K562 (cell line): Measurements from ENCODE around the gene GALNS. TPM values are rescaled to one million over a fixed set of nuclear protein-coding genes. Genes with fewer than 3 reads are reported as not detected.

Experiments
- ATAC-seq: fragments of 200-7000 bp; cut with Tn5 transposase; 3 replicates; pipeline ENCODE4 v1.9.1; 2020; ENCODE audit warnings: moderate library complexity
- BruUV-seq: library from RNA; stranded (reverse); fragments of 400-500 nt; replicated peaks from 2 replicates; lab custom pipeline; 2021; lab: Mats Ljungman, UMichigan
- CTCF ChIA-PET: fragments of 300-600 bp; formaldehyde crosslinking; extraction: SDS; loops from one replicate; lab custom pipeline; 2021; ENCODE audit warnings: low intra/inter-chr PET ratio; lab: Yijun Ruan, JAX
- POLR2A ChIA-PET: fragments of 300-600, 350-650 bp; sonication (Branson Sonifier 250); formaldehyde crosslinking; extraction: SDS; loops from one replicate; lab custom pipeline; 2021; ENCODE audit warnings: antibody characterized with exemption, inconsistent platforms; lab: Yijun Ruan, JAX
- DNase-seq, 4 experiments: peaks; one replicate each; pipeline versions ENCODE4 v3.0.0 to v3.0.0-alpha.2; 2011 to 2018; ENCODE audit warnings: low spot score in 3 of 4, mixed read lengths in 3 of 4; ENCODE audit errors: extremely low read depth in 1 of 4
- FAIRE-seq: peaks from 2 replicates; lab custom pipeline; 2011; peaks lifted over from hg19 to GRCh38; lab: Jason Lieb, UNC
- H2AFZ ChIP-seq: 2 replicates; pipeline ENCODE4 v1.6.0; 2011; ENCODE audit warnings: low read depth, low read length, control low read depth, inconsistent platforms
- H3K27ac ChIP-seq: fragments of 200-600 bp; 3 replicates; pipeline ENCODE4 v1.8.0; 2011; ENCODE audit warnings: low read depth, mild to moderate bottlenecking, control low read depth, inconsistent platforms, low read length, moderate library complexity, mixed read lengths; ENCODE audit errors: extremely low read depth
- H3K27me3 ChIP-seq, 2 experiments: fragments of 300-600 bp in 1 of 2; 2 replicates in 1 of 2; 3 replicates in 1 of 2; pipeline versions ENCODE4 v1.6.0 to v1.8.0; 2011; ENCODE audit warnings: inconsistent platforms in 2 of 2, low read length in 2 of 2, mild to moderate bottlenecking in 1 of 2, mixed read lengths in 1 of 2, moderate library complexity in 1 of 2; ENCODE audit not compliant: control insufficient read depth in 2 of 2, insufficient read depth in 2 of 2
- H3K36me3 ChIP-seq: fragments of 300-600 bp; 3 replicates; pipeline ENCODE4 v1.8.0; 2011; ENCODE audit warnings: mild to moderate bottlenecking, low read length, inconsistent platforms; ENCODE audit not compliant: control insufficient read depth, insufficient read depth
- H3K4me1 ChIP-seq, 2 experiments: fragments of 200-600 bp in 1 of 2; replicated peaks in 1 of 2; 2 replicates in 1 of 2; 3 replicates in 1 of 2; pipeline versions ENCODE4 v1.5.1 to v1.8.0; 2011; ENCODE audit warnings: inconsistent platforms in 2 of 2, low read length in 2 of 2, mild to moderate bottlenecking in 1 of 2, mixed read lengths in 1 of 2, moderate library complexity in 1 of 2; ENCODE audit not compliant: control insufficient read depth in 2 of 2, insufficient read depth in 2 of 2
- H3K4me2 ChIP-seq: 2 replicates; pipeline ENCODE4 v1.6.1; 2011; ENCODE audit warnings: low read length, control low read depth, inconsistent platforms, mixed read lengths; ENCODE audit not compliant: insufficient read depth
- H3K4me3 ChIP-seq: fragments of 200-600 bp; sonication (generic), shearing (Covaris generic); 2 replicates; pipeline ENCODE4 v1.5.1; 2016; ENCODE audit warnings: control low read depth, inconsistent platforms
- H3K79me2 ChIP-seq: fragments of 200-600 bp; 3 replicates; pipeline ENCODE4 v1.8.0; 2011; ENCODE audit warnings: low read length, inconsistent platforms; ENCODE audit not compliant: control insufficient read depth, insufficient read depth
- H3K9ac ChIP-seq, 2 experiments: 2 replicates each; pipeline versions ENCODE4 v1.6.0 to v1.6.1; 2011; ENCODE audit warnings: low read depth in 2 of 2, low read length in 2 of 2, control low read depth in 1 of 2, inconsistent platforms in 1 of 2, mild to moderate bottlenecking in 1 of 2, mixed read lengths in 1 of 2; ENCODE audit not compliant: insufficient read depth in 1 of 2
- H3K9me1 ChIP-seq: one replicate; pipeline ENCODE4 v1.6.0; 2011; ENCODE audit warnings: inconsistent platforms, mild to moderate bottlenecking, low read length, moderate library complexity; ENCODE audit not compliant: control insufficient read depth, insufficient read depth
- H3K9me3 ChIP-seq: replicated peaks from 2 replicates; pipeline ENCODE4 v1.5.1; 2011; ENCODE audit warnings: low read depth, low read length, inconsistent platforms; ENCODE audit not compliant: control insufficient read depth, insufficient read depth
- H4K20me1 ChIP-seq: replicated peaks from 2 replicates; pipeline ENCODE4 v1.6.1; 2011; ENCODE audit warnings: low read length, inconsistent platforms, mixed read lengths; ENCODE audit not compliant: control insufficient read depth, insufficient read depth
- BRCA1 ChIP-seq, 2 experiments: fragments of 450-650 bp in 1 of 2; sonication (generic) in 1 of 2; formaldehyde crosslinking in 1 of 2; IDR thresholded peaks; 2 replicates each; pipeline versions ENCODE4 v1.5.0 to v1.6.1; 2017 to 2020; ENCODE audit warnings: mild to moderate bottlenecking in 1 of 2, missing genetic modification reagents in 1 of 2
- FOXM1 ChIP-seq, 2 experiments: fragments of 450-650 bp in 1 of 2; sonication (generic) in 1 of 2; formaldehyde crosslinking in 1 of 2; IDR thresholded peaks; 2 replicates each; pipeline versions ENCODE4 v1.6.1 to v1.9.0; 2017 to 2022; ENCODE audit warnings: low read depth in 2 of 2, mild to moderate bottlenecking in 2 of 2, missing genetic modification reagents in 1 of 2, moderate library complexity in 1 of 2
- IRF2 ChIP-seq: sonication (generic); formaldehyde crosslinking; IDR thresholded peaks from 2 replicates; pipeline ENCODE4 v1.8.1; 2022; ENCODE audit warnings: mild to moderate bottlenecking, missing genetic modification reagents
- NR2C1 ChIP-seq, 2 experiments: fragments of 450-650 bp; IDR thresholded peaks; 2 replicates each; pipeline ENCODE4 v1.6.1; 2017; ENCODE audit warnings: mild to moderate bottlenecking in 2 of 2, antibody characterized with exemption in 1 of 2, inconsistent platforms in 1 of 2, missing compliant biosample characterization in 1 of 2, missing genetic modification characterization in 1 of 2
- NRF1 ChIP-seq, 2 experiments: fragments of 450-650 bp; IDR thresholded peaks in 1 of 2; conservative IDR thresholded peaks in 1 of 2; 2 replicates each; pipeline ENCODE4 v1.6.1; 2014; ENCODE audit warnings: mild to moderate bottlenecking in 2 of 2
- POLR2B ChIP-seq: fragments of 450-650 bp; IDR thresholded peaks from 2 replicates; pipeline ENCODE4 v1.6.1; 2018; ENCODE audit warnings: low read depth; ENCODE audit not compliant: partially characterized antibody
- POLR2G ChIP-seq: fragments of 200-400 bp; formaldehyde crosslinking; IDR thresholded peaks from 2 replicates; pipeline ENCODE4 v1.6.1; 2017; ENCODE audit warnings: low read depth, mild to moderate bottlenecking, antibody characterized with exemption, low read length, moderate library complexity
- TAF1 ChIP-seq: IDR thresholded peaks from 2 replicates; pipeline ENCODE4 v1.6.1; 2011; ENCODE audit warnings: mild to moderate bottlenecking, low read length, moderate library complexity; ENCODE audit not compliant: insufficient read depth, control insufficient read depth, severe bottlenecking; ENCODE audit errors: extremely low read depth
- TCF3 ChIP-seq: sonication (generic); formaldehyde crosslinking; IDR thresholded peaks from 2 replicates; pipeline ENCODE4 v1.4.0; 2020; ENCODE audit warnings: mild to moderate bottlenecking, missing genetic modification reagents
- ZBTB1 ChIP-seq: sonication (generic); formaldehyde crosslinking; IDR thresholded peaks from 2 replicates; pipeline ENCODE4 v1.8.1; 2023; ENCODE audit warnings: missing genetic modification reagents, low read depth, mild to moderate bottlenecking, borderline replicate concordance
- ZNF436 ChIP-seq: fragments of 250-450, 450-650 bp; sonication (Bioruptor Pico); formaldehyde crosslinking; IDR thresholded peaks from 2 replicates; pipeline ENCODE4 v1.7.0; 2020; ENCODE audit warnings: mild to moderate bottlenecking
- ZNF507 ChIP-seq: conservative IDR thresholded peaks from 2 replicates; pipeline ENCODE4 v1.6.1; 2017; ENCODE audit warnings: missing genetic modification characterization, missing compliant biosample characterization
- WGBS: fragments of 100-300 bp; shearing (Covaris generic); methylation state at CpG from one replicate; pipeline ENCODE4 v1.1.6; 2016; ENCODE audit warnings: low coverage, mixed read lengths; ENCODE audit not compliant: insufficient coverage; ENCODE audit errors: missing lambda C conversion rate; 5-methylcytosine and 5-hydroxymethylcytosine counted together
- in situ Hi-C: fragments of 300-500 bp; cut with MboI; formaldehyde crosslinking; loops from 4 replicates; pipeline ENCODE4 v1.15.0; 2018; ENCODE audit warnings: inconsistent platforms, mixed read lengths
- intact Hi-C: fragments of 100-400 bp; cut with micrococcal nuclease; formaldehyde crosslinking; loops from 2 replicates; pipeline ENCODE4 v1.14.2; 2022
- polyA plus RNA-seq, 8 experiments: library from polyadenylated mRNA; depleted of rRNA in 4 of 8; stranded (reverse) in 5 of 8; unstranded in 3 of 8; fragments of >200 nt; fragmentation: Nextera tagmentation in 2 of 8; fragmentation: Illumina TruSeq in 1 of 8; extraction: Ambion mirVana in 2 of 8; extraction: Trizol in 1 of 8; gene quantifications; 2 replicates each; pipeline versions ENCODE4 v1.2.1 to v1.2.3, GENCODE V29; 2011 to 2014; ENCODE audit warnings: inconsistent platforms in 1 of 8, missing spikeins in 1 of 8
- total RNA-seq, 7 experiments: library from RNA; depleted of rRNA in 6 of 7; stranded (reverse); fragments of >200 nt in 6 of 7; fragmentation: Illumina TruSeq in 2 of 7; extraction: Trizol in 2 of 7; gene quantifications; 2 replicates each; pipeline versions ENCODE4 v1.2.1 to v1.2.3, GENCODE V29; 2011 to 2021; ENCODE audit warnings: low replicate concordance in 1 of 7
- TF ChIP-seq, protein P1 (sequence below): fragments of 250-450 bp; sonication (Bioruptor Pico); IDR thresholded peaks from 2 replicates; pipeline ENCODE4 v1.5.0; 2021; ENCODE audit warnings: mild to moderate bottlenecking, moderate library complexity
- TF ChIP-seq, protein P2 (sequence below): fragments of 250-450 bp; sonication (Bioruptor Pico); IDR thresholded peaks from 2 replicates; pipeline ENCODE4 v1.8.0; 2022; ENCODE audit warnings: inconsistent platforms
- TF ChIP-seq, protein P3 (sequence below), 2 experiments: IDR thresholded peaks; 2 replicates each; pipeline ENCODE4 v1.6.1; 2011; ENCODE audit warnings: borderline replicate concordance in 1 of 2, control low read depth in 1 of 2, low read depth in 1 of 2, low read length in 1 of 2, mild to moderate bottlenecking in 1 of 2, mixed read lengths in 1 of 2, moderate library complexity in 1 of 2; ENCODE audit not compliant: insufficient read depth in 1 of 2, insufficient read length in 1 of 2, poor library complexity in 1 of 2, severe bottlenecking in 1 of 2; ENCODE audit errors: extremely low read depth in 1 of 2

Gene GALNS
- total and polyA plus RNA-seq, 9 of the 15 experiments (the other 6 are each of a cell fraction or from before 2014, with no cell fraction given): 0.38 to 13.2 (median 4.3) TPM

DNA sequence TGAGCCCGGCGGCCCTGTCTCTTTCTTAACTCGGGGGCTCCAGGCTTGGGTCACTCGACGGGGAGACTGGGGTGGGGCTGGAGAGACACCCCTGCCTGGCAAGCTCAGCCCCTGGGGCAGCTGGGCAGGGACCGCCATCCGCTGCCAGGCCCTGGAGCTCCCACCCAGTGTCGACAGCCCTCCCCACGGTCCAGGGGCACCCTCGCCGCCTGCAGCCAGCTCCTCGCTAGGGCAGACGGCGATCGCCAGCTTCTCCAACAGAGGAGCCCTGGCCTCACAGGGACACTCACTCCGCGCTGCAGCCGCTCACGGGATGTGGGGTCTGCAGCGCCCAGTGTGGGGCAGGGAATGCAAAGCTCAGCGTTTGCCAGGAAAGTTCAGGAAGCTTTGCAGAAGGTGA lies 29.0 kb downstream of the GALNS start:
- Histone ChIP-seq H3K9me1 (no peaks in the 10 kb centered on the region), H2AFZ (no peak overlapping the region), H3K36me3 (no peaks in the 10 kb centered on the region), H4K20me1 (no peaks in the 10 kb centered on the region; the same call in 1 of the 2 replicates), H3K9ac (no peak overlapping the region), H3K9me3 (no peaks in the 10 kb centered on the region), H3K79me2 (no peaks in the 10 kb centered on the region), H3K27ac (no peak overlapping the region), H3K4me2 (no peak overlapping the region), H3K27me3 (no peaks in the 10 kb centered on the region), H3K4me1 (peaks cover 0 to 53% of the 10 kb centered on the region in 2 experiments; a peak in 2 of 5 replicates), H3K4me3 (no peak overlapping the region)
- ATAC-seq: no peak
- ChIA-PET POLR2A (interaction anchor here (0.6 to 1.4 kb wide), 5 partner anchors 12 to 457 kb away, joined by 3 to 4 read pairs (median 3); partner anchors contain the start of gene ZNF778), CTCF (no interaction called here)
- DNase-seq: no peak
- in situ Hi-C loops: no loop called here
- FAIRE-seq: no peak
- 79% methylated on average over 17 of the region's 21 CpGs for WGBS
- intact Hi-C loops: no loop called here
- BruUV-seq: no TSS peak
- no peak for TF ChIP-seq NRF1 (conservative IDR thresholded peaks at IDR 0.05 in 1 of 2, IDR thresholded peaks at IDR 0.05 in 1 of 2)
- no peak for TF ChIP-seq IRF2 (CRISPR knock-in tag)
- no peak for TF ChIP-seq ZBTB1 (CRISPR knock-in tag)
- TF ChIP-seq, protein P1, sequence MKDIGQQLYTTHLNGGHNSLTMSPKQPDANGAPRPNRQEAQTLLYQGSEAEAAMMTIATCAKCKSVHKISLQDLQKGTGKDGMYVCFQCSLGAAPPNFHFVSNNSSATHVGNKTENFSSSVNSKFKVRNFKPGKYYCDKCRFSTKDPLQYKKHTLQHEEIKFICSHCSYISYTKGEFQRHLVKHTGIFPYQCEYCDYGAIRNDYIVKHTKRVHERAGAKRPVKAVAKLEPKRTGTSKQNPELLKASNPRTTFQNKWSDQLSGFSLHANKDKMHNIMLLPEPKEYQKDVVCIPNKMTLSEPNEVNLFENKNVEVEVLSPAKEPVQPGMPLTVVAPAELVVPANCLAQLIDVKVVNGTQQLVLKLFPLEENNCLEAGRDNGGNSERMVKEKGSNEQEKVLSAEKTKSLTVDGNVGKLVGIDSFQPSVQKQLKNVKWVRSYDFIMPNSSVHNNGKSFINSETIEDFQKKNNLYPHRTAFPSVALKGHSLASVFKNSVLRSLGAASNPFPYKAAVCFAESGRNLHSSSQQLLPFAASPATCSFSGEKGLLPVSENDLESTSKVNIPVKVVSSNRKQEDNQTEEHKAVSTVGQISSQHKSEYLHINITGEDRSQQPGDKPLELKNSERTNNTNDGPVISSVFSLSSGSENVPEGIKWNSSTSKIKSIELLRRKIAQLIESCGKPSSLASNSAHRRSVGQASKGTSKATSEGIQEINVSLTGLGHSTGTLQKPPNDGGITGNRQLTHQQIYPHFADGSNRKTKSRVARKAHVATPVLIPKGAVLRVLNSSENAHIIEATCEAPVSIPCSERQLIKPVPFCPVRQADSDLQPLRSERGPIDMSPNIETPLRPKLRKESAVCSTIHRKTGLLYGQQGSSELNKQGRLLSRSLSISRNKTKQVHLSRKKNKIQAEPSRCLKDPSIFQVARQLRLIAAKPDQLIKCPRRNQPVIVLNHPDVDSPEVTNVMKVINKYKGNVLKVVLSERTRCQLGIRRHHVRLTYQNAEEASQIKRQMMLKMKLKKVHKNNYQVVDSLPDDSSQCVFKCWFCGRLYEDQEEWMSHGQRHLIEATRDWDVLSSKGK (CRISPR knock-in tag): no peak
- TF ChIP-seq TCF3 (CRISPR knock-in tag): no peak
- TF ChIP-seq TAF1: no peak
- TF ChIP-seq POLR2G: no peak
- TF ChIP-seq, protein P2, sequence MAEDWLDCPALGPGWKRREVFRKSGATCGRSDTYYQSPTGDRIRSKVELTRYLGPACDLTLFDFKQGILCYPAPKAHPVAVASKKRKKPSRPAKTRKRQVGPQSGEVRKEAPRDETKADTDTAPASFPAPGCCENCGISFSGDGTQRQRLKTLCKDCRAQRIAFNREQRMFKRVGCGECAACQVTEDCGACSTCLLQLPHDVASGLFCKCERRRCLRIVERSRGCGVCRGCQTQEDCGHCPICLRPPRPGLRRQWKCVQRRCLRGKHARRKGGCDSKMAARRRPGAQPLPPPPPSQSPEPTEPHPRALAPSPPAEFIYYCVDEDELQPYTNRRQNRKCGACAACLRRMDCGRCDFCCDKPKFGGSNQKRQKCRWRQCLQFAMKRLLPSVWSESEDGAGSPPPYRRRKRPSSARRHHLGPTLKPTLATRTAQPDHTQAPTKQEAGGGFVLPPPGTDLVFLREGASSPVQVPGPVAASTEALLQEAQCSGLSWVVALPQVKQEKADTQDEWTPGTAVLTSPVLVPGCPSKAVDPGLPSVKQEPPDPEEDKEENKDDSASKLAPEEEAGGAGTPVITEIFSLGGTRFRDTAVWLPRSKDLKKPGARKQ: no peak
- no peak for TF ChIP-seq POLR2B
- TF ChIP-seq BRCA1 (IDR thresholded peaks at IDR 0.05): no peak
- no peak for TF ChIP-seq BRCA1 (CRISPR knock-in tag; IDR thresholded peaks at IDR 0.05)
- TF ChIP-seq FOXM1 (IDR thresholded peaks at IDR 0.05; ENCODE audit: low read depth): no peak
- no peak for TF ChIP-seq FOXM1 (CRISPR knock-in tag; IDR thresholded peaks at IDR 0.05; ENCODE audit: low read depth)
- TF ChIP-seq, protein P3, sequence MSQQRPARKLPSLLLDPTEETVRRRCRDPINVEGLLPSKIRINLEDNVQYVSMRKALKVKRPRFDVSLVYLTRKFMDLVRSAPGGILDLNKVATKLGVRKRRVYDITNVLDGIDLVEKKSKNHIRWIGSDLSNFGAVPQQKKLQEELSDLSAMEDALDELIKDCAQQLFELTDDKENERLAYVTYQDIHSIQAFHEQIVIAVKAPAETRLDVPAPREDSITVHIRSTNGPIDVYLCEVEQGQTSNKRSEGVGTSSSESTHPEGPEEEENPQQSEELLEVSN (IDR thresholded peaks at IDR 0.05; ENCODE audit: borderline replicate concordance in 1 of 2, extremely low read depth in 1 of 2, insufficient read depth in 1 of 2, insufficient read length in 1 of 2, low read depth in 1 of 2, low read length in 1 of 2, poor library complexity in 1 of 2, severe bottlenecking in 1 of 2): no peak
- TF ChIP-seq ZNF507: no peak
- TF ChIP-seq NR2C1 (IDR thresholded peaks at IDR 0.05): no peak
- no peak for TF ChIP-seq NR2C1 (tag; IDR thresholded peaks at IDR 0.05)
- no peak for TF ChIP-seq ZNF436 (CRISPR knock-in tag)
